Right hindlimb (tissue), 1 donor: ENCODE results near the gene LTA.
"Not testable (repeated sequence)": the region's sequence is repeated elsewhere in the genome, so short reads cannot be mapped to it uniquely, and the experiment has no call there.

Source experiments
- DNase-seq: peaks from one replicate; pipeline ENCODE4 v3.0.0-alpha.2; 2018

Gene LTA

GRCh38 chr6:31588871-31589650 is 17.0 kb downstream of the LTA start:
- no peak for DNase-seq

- not testable (repeated sequence) for DNase-seq
Measured at GRCh38 chr6:31590691-31591090, 18.6 kb downstream of the LTA start.

- DNase-seq = no peak
Measured at GRCh38 chr6:31592396-31592771, 20.3 kb downstream of the LTA start.

- DNase-seq = no peak
Measured at GRCh38 chr6:31597006-31597405, 24.9 kb downstream of the LTA start.

GRCh38 chr6:31607317-31607716 is 35.2 kb downstream of the LTA start:
- DNase-seq = no peak

- DNase-seq = no peak
Measured at GRCh38 chr6:31609519-31610406, 37.7 kb downstream of the LTA start.

GRCh38 chr6:31610968-31611367 is 38.9 kb downstream of the LTA start:
- DNase-seq = no peak

- DNase-seq = no peak
Measured at GRCh38 chr6:31614075-31614619, 42.1 kb downstream of the LTA start.

- no peak for DNase-seq
Measured at GRCh38 chr6:31614684-31615578, 42.8 kb downstream of the LTA start, which contains the start of gene AIF1. Gene AIF1, plus strand, starts transcription at chr6:31615234. Its CDS starts 96 bp downstream, at chr6:31615330.

- DNase-seq = no peak
Measured at GRCh38 chr6:31615748-31616147, 43.7 kb downstream of the LTA start.

GRCh38 chr6:31617010-31617409 is 44.9 kb downstream of the LTA start:
- no peak for DNase-seq

- peak; percentile 99 for DNase-seq
Measured at GRCh38 chr6:31619805-31620585, 47.9 kb downstream of the LTA start.

GRCh38 chr6:31620586-31621319 is 48.7 kb downstream of the LTA start, which contains the start of gene PRRC2A:
Gene PRRC2A, plus strand, starts transcription at chr6:31620715. Its CDS starts 2,075 bp downstream, at chr6:31622790.
- DNase-seq = no peak

GRCh38 chr6:31621320-31621939 is 49.3 kb downstream of the LTA start:
- peak; percentile 17 for DNase-seq

GRCh38 chr6:31621991-31622390 is 49.9 kb downstream of the LTA start:
- DNase-seq = peak; percentile 11

- peak; percentile 24 for DNase-seq
Measured at GRCh38 chr6:31622684-31623091, 50.6 kb downstream of the LTA start.
